NB4 (cell line): ENCODE data around the gene SLC25A33.

ENCODE experiments used
- CTCF ChIP-seq: IDR thresholded peaks from one replicate; pipeline ENCODE4 v1.5.1; 2012; ENCODE audit warnings: low read depth, low read length
- MAX ChIP-seq: IDR thresholded peaks from 2 replicates; pipeline ENCODE4 v1.6.1; 2011; ENCODE audit warnings: low read depth, low read length
- MYC ChIP-seq: IDR thresholded peaks from 2 replicates; pipeline ENCODE4 v1.6.1; 2011; ENCODE audit warnings: low read depth, low read length
- POLR2A ChIP-seq: IDR thresholded peaks from 2 replicates; pipeline ENCODE4 v1.6.1; 2011; ENCODE audit warnings: mild to moderate bottlenecking; ENCODE audit not compliant: insufficient read length; ENCODE audit errors: extremely low read depth

GRCh38 chr1:9631613-9632012 lies 92.3 kb downstream of the SLC25A33 start:
- TF ChIP-seq POLR2A: no peak
- TF ChIP-seq CTCF: no peak
- TF ChIP-seq MAX: no peak
- no peak for TF ChIP-seq MYC
